Activated gamma-delta T cell treated with anti-CD3 and anti-CD28 coated beads, Interleukin-2, amount 50 U/mL, for 16 hours (primary cell): ENCODE results near the gene NEURL1.

Experiments
- DNase-seq: peaks from one replicate; pipeline ENCODE4 v3.0.0-alpha.2; 2020; ENCODE audit warnings: low read depth

Gene NEURL1

DNA sequence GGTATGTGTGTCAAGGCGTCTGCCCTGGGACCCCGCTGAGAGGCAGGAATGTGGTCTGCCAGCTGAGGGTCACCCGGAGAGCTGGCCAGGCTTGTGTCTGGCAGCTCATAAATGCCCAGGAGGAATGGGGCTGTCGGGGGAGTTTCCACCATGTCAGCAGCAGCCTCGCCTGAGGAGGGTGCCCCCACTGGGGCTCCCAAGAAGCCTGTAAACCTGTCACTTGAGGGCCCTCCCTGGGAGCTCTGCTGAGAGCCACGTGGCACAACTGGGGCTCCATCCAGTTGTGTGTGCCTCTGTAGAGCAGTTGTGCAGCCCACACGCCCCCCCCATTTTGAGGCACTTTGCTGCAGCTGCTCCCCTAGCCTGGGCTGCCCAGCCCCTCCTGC is 70.6 kb downstream of the NEURL1 start:
- DNase-seq, result no peak

DNA sequence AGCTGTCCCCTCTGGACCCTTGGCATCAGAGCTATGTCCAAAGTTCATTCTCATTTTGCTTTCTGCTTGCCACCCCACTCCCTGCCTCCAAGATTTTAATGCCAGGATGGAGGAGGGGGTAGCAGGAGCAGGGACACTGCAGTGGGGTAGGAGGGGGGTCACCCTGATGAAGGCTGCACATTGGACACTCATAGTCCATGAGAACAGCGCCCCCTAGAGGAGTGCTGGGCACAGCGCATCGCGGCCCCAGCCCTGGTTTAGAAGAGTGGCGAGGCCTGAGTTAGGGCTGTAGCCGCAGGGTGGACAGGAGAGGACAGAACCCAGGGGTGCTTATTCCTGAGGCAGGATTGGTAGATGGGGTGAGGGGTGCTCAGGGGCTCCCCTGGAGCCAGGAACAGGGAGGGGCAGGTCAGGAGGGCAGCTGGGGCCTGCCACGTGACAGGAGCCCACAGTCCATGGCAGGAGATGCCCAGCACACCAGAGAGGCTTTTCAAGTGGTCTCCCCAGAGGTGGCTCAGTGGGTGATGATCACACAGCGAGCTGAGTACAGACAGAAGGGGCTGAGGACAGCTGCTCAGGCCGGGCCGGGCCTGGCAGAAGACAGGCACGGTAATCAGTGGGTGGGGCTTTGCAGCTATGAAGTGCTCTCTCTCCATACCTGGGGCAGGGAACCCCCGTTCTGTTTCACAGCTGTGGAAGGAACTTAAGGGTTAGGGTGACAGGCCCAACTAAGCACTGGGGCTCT is 71.4 kb downstream of the NEURL1 start:
- no peak for DNase-seq

DNA sequence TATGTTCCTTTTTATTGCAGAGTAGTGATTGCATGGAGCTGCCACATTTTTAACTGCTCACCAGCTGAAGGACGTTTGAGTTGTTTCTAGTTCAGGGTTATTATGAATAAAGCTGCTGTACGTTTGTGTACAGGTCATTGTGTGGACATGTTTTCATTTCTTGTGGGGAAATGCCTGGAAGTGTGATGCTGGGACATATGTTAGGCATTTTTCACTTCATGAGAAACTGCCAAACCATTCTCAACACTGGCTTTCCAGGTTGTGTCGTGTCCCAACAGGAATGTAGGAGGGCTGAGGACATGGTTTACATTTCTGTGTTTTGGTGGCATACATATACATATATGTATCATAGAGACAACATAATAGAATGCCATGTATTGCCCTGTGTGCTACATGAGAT is 73.0 kb downstream of the NEURL1 start:
- DNase-seq, result no peak

DNA sequence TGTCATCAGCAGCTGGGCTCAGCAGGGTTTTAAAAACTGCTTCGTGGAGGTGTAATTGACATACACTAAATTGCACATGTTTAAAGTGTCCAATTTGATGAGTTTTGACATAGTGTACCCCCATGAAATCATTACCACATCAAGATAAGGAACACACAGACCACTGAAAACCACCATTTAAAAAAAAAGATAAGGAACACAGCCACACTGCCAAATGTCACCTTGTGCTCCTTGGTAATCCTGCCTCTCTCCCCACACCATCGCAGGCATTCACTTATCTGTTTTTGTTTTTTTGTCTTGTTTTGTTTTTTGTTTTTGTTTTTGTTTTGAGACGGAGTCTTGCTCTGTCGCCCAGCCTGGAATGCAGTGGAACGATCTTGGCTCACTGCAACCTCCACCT is 75.0 kb downstream of the NEURL1 start:
- no peak for DNase-seq

DNA sequence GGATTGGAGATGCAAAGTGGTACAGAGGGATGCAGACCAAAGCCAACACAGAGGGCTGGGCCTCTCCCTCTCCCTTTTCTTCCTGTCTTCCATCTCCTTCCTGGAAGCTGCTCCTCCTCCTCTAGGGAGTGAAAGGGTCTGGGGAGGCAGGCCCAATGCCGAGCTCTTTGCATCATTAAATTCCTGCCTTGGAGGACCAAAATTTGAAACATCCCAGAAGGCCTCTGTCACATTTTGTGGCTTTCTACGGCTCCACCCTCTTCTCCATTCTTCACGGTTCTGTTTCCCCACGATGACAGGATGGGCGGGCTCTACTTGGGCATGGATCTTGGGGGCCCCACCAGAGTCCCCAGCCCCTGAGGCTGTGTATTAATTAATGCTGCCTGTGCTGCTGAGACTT is 76.4 kb downstream of the NEURL1 start:
- no peak for DNase-seq

DNA sequence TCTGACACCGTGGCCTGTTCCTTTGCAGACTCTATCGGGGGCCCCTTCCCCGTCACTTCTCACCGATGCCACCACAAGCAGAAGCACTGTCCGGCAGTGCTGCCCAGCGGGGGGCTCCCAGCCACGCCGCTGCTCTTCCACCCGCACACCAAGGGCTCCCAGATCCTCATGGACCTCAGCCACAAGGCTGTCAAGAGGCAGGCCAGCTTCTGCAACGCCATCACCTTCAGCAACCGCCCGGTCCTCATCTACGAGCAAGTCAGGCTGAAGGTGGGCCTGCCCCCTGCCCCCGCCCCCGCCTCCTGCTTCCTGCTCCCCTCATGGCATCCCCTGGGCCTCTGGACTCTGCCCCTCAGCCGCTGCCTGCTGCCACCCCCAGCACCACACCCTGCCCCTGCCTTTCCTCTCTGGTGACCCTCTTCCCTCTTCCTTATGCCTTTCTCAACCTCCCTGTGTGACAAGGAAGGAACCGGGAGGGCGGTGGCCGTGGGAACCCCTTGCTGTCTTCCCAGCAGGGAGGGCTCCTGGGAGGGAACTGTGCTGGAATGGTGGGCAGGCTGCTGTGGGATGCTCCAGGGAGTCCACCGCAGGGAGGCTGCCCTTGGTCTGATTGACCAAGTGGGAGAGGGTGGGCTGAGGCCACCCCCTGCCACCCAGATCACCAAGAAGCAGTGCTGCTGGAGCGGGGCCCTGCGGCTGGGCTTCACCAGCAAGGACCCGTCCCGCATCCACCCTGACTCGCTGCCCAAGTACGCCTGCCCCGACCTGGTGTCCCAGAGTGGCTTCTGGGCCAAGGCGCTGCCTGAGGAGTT is 77.5 kb downstream of the NEURL1 start:
- DNase-seq, result no peak

DNA sequence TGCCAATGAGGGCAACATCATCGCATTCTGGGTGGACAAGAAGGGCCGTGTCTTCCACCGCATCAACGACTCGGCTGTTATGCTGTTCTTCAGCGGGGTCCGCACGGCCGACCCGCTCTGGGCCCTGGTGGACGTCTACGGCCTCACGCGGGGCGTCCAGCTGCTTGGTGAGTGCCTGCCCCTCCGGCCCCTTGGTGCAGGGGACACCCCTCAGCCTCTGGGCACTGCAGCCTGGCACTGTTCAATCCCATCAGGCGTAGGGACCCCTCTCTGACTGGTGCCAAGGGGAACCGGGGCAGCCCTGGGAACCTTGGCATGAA is 78.1 kb downstream of the NEURL1 start:
- no peak for DNase-seq

DNA sequence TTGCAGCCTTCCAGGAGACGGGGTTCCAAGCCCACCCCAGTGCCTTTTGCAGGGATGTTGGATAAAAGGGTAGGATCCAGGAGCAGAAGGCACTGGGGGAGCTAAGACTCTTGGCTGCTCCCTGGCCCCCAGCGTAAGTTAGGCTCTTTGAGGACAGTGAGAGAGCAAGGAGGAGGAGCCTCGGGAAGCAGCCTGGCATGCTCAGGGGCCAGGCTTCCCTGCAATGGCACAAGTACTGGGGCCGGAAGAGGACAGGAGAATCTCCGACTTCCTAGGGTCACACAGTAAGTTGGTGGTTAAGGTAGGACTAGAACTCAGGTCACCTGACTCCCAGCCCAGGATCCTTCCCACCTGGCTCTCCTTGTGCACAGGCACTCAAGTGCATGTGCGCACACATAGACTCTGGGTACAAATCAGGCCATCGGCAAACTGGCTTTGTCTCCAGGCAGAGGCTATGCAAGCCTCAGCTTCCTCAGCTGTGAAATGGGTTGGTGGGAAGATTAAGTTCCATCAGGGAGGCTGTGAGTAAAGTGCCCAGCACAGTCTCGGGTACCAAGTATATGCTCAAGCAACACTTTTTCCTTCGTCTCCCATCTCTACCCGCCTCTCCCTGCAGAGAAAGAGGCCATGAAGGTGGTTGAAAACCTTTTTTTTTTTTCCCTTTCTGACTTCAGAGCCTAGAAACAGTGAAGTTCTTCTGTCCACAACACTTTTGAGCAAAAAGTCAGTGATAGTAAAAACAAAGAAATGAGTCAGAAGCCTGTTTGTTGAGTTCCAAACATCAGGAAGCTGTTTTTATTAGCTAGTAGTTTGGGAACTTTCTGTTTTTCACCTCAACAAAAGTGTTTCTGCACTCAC is 79.1 kb downstream of the NEURL1 start:
- no peak for DNase-seq

DNA sequence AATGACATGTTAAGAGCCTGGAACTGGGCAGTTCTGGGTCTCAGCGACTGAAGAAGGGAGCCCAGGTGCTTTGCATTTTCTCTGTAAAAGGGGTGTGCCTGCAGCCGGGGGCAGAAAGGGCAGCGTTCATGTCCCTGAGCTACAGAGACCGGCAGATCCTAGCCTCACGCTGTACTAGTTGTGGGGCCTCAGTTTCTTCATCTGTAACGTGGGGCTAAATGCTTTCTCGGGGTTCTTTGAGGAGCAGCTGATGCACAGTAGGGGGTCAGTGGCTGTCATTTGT is 79.6 kb downstream of the NEURL1 start:
- DNase-seq, result no peak

DNA sequence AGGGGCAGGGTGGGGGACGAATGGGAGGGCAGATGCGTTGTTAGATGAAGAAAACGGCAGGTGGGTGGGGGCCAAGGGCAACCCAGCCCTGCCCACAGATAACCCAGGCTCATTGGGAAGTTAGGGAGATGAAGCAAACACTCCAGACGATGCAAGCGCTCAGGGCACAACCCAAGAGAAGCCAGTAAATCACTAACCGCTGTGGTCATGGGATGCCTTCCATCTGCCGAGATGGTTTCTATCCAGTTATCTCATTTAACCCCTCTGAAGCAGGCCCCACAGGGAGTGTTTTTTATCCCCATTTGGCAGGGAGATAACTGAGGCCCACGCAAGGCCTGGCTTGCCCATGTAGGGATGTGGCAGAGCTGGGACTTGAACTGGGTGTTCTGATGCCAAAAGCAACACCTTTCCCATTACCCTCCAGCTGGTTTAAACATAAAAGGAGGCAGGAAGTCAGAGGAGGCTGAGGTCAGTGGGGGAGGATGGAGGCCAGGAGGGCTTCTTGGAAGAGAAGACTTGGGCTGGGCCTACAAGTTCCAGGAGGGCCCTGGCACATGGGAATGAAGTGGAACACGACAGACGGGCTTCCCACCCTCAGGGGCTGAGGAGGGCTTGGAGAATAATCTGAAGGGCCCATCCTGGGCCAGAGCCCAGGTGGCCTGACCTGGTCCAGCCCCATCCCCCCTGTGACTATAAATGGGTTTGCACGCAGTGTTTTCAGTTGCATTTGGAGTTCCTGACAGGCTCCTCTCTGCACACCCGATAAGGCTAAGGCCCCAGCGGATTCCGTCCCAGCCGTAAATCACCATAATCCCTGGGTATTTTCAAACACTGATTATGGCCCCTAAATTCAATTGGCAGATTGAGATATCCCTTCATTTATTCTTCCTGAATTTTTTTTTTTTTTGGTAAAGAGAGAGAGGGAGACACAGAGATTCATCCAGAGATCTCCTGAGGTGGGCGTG is 80.9 kb downstream of the NEURL1 start:
- no peak for DNase-seq

DNA sequence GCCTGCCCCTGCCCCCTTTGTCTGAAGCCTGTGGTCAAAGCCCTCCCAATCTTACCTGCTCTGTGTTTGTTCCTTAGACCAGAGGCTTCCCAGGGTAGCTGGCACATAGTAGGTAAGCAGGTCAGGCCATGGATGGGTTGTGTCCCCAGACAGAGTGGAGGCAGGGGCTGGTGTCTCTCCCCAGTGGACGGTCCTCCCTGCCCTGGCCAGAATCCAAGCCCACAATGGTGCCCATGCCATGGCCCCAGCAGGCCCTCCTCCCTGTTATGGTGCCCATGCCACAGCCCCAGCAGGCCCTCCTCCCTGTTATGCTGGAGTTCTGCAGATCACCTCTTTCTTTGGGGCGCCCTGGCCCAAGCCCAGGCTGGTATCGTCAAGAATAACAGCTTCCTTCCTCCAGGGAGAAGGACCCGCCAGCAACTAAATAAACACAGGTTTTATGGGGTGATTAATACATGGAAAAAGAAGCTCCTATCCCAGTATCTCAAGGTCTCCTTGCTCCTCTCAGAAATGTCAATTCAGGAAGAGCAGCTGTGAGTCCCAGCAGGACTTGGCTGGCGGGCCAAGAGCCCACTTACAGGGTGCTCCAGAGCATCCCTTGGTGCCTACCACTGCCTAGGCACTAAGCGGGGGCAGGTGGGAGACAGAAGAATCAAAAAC is 82.0 kb downstream of the NEURL1 start:
- DNase-seq, result no peak

DNA sequence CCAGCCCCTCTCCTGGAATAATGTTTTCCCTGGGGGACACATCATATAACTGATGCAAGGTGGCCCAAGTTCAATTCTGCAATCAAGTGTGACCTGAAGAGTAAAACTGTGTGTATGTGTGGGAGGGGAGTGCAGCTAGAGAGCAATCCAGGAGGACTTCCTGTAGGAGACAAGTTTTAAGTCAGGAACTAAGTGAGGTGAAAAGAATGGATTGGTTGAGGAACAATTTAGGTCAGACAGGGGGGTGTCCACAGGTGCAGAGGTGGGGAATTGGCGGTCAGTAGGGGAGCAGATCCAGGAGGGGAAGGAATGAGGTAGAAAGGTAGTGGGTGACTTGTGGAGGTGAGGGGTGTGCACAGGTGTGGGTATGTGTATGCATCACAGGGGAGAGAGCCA is 82.6 kb downstream of the NEURL1 start:
- no peak for DNase-seq

DNA sequence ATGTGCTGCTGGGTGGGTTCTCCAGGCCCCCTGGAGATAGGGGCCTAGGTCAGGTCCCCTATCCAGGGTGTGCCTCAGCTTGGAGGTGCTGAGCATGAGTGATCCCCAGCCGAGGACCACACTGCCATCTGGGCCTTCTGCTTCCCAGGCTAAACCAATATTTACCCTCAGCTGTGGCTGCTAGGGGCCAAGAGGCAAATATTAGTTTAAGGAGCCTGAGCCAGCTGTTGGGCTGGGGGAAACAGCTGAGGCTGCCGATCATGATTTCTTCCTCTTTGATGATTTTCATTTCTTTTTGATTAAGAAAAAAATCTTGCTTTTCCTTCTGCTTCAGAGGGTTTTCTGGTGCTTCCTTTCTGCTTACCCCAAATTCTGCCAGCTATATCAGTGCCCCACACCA is 83.4 kb downstream of the NEURL1 start:
- no peak for DNase-seq

DNA sequence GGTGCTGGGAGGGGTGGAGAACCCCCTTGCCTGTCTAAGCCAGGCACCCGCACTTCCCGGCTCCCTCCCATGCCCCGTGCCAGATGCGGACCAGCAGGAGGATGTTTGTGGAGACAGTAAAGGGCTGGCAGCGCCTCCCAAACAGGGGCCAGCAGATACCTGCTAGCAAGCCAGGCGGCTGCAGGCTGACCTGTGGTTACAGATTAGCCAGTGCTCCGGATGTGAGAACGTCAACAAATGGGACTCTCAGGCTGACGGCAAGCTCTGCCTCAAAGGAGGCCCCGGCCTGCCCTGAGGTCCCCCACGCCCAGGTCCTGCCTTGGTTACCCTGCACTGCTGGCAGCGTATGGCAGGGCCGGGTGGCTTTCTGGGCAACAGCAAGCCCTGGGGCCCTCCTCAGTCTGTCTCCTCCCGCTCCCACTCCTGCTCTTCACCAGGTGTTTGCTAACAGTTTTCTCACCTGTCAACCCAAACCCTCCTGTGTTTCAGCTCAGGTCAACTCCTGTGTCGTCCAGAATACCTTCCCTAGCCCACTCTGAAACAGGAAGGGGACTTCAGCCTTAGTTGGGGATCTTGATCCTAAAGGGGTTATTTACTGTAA is 85.4 kb downstream of the NEURL1 start:
- DNase-seq, result no peak

DNA sequence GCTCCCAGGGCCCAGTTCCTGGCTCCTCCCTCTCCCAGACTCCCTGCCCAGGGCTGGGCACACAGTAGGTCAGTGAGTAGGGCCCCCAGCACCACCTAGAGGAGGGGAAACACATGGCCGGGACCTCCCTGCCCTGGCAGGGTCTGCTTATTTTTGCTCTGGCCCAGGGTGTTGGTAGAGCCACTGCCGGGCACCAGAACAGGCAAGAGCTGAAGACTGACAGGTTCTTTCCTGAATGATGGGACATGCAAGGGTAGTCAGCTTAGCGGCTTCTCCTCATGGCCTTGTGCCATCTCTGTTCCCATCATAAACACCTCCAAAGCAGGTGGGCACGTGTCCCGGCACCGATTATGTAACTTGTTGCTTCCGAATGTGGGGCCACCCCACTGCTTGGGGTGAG is 86.5 kb downstream of the NEURL1 start:
- no peak for DNase-seq

DNA sequence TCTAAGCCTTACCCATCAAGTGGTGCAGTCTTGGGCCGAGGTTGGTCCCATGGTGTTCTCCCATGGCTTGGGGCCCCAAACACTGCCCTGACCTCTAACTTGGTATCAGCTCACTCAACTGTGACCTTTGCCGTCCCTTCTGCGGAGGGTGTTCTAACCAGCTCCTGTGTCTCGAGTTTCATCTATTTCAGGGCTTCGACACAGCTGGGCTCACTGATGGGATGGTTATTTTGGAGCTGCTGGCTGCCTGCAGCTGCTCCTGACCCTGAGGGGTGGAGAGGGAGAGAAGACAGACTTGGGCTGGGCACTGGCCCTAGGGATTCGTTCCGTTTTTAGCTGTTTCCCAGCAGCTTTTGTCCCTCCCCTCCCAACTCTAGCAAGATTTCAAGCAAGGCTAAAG is 86.9 kb downstream of the NEURL1 start:
- DNase-seq, result no peak

DNA sequence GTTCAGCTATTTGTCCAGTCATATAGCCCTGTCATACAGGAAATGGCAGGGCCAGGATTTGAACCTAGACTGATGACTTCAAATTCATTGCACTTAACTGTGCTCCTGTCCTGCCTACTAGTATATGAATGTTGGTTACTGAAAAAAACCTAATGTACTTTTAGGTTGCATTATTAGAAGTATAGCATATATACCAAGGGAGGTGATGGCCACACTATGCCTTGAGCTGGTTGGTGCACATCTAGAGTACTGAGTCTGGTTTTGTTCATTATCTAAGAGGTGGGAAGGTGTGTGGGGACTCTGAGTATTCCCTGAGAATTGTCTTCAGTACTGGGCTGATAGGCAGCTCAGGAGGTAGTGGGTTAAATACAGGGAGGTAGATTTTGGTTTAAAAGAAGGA is 88.0 kb downstream of the NEURL1 start:
- no peak for DNase-seq

DNA sequence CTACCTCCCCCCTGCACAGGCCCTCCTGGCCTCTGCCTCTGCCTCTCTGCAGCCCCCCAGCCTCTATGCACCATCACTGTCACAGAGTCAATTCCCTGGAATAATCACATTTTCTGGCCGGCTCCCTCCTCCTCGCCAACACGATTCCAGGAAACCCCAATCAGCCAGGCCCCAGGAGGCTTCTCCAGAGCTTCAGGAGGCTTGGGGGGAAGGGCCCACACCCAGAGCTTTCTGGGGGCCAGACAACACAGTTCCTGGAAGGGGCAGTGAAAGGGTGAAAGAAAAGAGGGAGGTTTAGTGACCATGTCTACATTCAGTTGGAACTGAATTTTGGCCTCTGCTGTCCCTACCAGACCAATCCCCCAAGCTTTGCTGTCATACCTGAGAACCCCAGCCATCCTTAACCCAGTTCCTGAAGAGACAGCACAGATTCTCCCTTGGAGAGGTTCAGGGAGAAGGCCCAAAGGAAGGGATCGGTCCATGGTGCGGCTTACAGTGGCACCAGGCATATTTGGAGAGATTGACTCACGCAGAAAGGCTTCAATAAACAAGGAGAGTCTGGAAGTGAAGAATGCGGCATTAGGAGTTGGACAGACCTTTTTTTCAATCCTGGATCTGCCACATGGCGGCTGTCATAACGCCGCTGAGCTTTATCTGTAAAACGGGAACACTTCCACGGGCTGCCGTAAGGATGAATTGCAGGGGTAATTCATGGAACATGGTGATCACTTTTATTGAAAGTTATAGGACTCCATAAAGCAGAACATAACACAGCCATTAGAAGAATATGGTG is 89.0 kb downstream of the NEURL1 start:
- no peak for DNase-seq

DNA sequence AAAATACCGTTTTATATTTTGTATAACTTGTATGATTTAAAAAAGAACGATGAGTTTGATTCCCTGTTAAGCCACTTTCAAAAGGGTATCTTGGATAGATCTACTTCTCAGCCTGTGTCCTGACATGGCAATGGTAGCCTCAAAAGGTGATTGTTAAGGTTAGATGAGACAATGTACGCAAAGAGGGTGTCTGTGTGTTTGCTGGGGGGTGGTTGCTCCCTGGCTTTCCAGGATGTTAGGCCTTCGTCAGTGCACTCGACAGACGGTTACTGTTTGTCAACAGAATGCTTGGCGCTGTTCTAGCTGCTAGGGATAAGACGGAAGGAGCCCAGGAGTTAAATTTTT is 90.3 kb downstream of the NEURL1 start:
- no peak for DNase-seq
